GM12878 (cell line): ENCODE results near the gene NID1. TPM values are rescaled to one million over a fixed set of nuclear protein-coding genes. Genes with fewer than 3 reads are reported as not detected.

Experiments
- BHLHE40 ChIP-seq, 2 experiments: fragments of 450-650 bp in 1 of 2; IDR thresholded peaks; 2 replicates each; pipeline ENCODE4 v1.6.1; 2011 to 2017; ENCODE audit warnings: low read depth in 2 of 2, borderline replicate concordance in 1 of 2, improper control_type of control experiment in 1 of 2, low read length in 1 of 2, mild to moderate bottlenecking in 1 of 2
- CBX3 ChIP-seq: fragments of 200-600 bp; sonication (generic); IDR thresholded peaks from 2 replicates; pipeline ENCODE4 v1.6.1; 2016; ENCODE audit warnings: low read depth, borderline replicate concordance
- CHD1 ChIP-seq: IDR thresholded peaks from 2 replicates; pipeline ENCODE4 v1.6.1; 2012; ENCODE audit warnings: low read depth, low read length, improper control_type of control experiment
- JUND ChIP-seq: IDR thresholded peaks from 2 replicates; pipeline ENCODE4 v1.6.1; 2012; ENCODE audit warnings: low read depth, mild to moderate bottlenecking, low read length, improper control_type of control experiment, moderate library complexity
- LARP7 ChIP-seq: fragments of 450-650 bp; IDR thresholded peaks from 2 replicates; pipeline ENCODE4 v1.6.1; 2017; ENCODE audit warnings: mild to moderate bottlenecking
- MXI1 ChIP-seq: fragments of 150-350 bp; IDR thresholded peaks from 2 replicates; pipeline ENCODE4 v1.6.1; 2011; ENCODE audit warnings: low read depth, mild to moderate bottlenecking, inconsistent platforms, low read length, improper control_type of control experiment
- MYC ChIP-seq: IDR thresholded peaks from 2 replicates; pipeline ENCODE4 v1.6.1; 2011; ENCODE audit warnings: mild to moderate bottlenecking, low read length, moderate library complexity, inconsistent platforms; ENCODE audit not compliant: insufficient read depth, insufficient replicate concordance, insufficient read length, severe bottlenecking
- PAX5 ChIP-seq: IDR thresholded peaks from 2 replicates; pipeline ENCODE4 v1.6.1; 2011; ENCODE audit warnings: low read depth, low read length, borderline replicate concordance
- POLR2AphosphoS2 ChIP-seq: IDR thresholded peaks from 2 replicates; pipeline ENCODE4 v1.6.1; 2011; ENCODE audit warnings: low read depth, mild to moderate bottlenecking, low read length, improper control_type of control experiment, moderate library complexity
- RAD21 ChIP-seq: IDR thresholded peaks from 2 replicates; pipeline ENCODE4 v1.6.1; 2011; ENCODE audit warnings: mild to moderate bottlenecking, low read depth, low read length, moderate library complexity; ENCODE audit not compliant: insufficient read depth
- SMAD1 ChIP-seq: fragments of 450-650 bp; IDR thresholded peaks from 2 replicates; pipeline ENCODE4 v1.6.1; 2018; ENCODE audit warnings: mild to moderate bottlenecking, low read depth; ENCODE audit not compliant: partially characterized antibody
- SMC3 ChIP-seq: IDR thresholded peaks from 2 replicates; pipeline ENCODE4 v1.6.1; 2011; ENCODE audit warnings: low read length, improper control_type of control experiment, borderline replicate concordance
- TCF7 ChIP-seq: IDR thresholded peaks from 2 replicates; pipeline ENCODE4 v1.6.1; 2014; ENCODE audit warnings: antibody characterized with exemption, borderline replicate concordance
- polyA plus RNA-seq, 11 experiments: library from polyadenylated mRNA; depleted of rRNA in 4 of 11; unstranded in 6 of 11; stranded (reverse) in 5 of 11; fragments of >200 nt; fragmentation: Nextera tagmentation in 4 of 11; fragmentation: Illumina TruSeq in 1 of 11; extraction: Ambion mirVana in 4 of 11; extraction: Trizol in 1 of 11; gene quantifications; 1 replicate in 1 of 11; 2 replicates in 10 of 11; pipeline versions ENCODE4 v1.2.1 to v1.2.3, GENCODE V29; 2011 to 2016; ENCODE audit warnings: inconsistent platforms in 2 of 11, missing spikeins in 2 of 11, low read depth in 1 of 11
- total RNA-seq, 4 experiments: library from RNA; depleted of rRNA in 3 of 4; stranded (reverse); fragments of >200 nt in 3 of 4; fragmentation: Illumina TruSeq in 1 of 4; extraction: Trizol in 1 of 4; gene quantifications; 2 replicates each; pipeline versions ENCODE4 v1.2.1 to v1.2.3, GENCODE V29; 2013 to 2021
- TF ChIP-seq, protein P1 (sequence below): IDR thresholded peaks from 2 replicates; pipeline ENCODE4 v1.6.1; 2011; ENCODE audit warnings: low read depth, low read length, improper control_type of control experiment, borderline replicate concordance
- TF ChIP-seq, protein P2 (sequence below): fragments of 450-650 bp; IDR thresholded peaks from 2 replicates; pipeline ENCODE4 v1.6.1; 2017; ENCODE audit warnings: antibody characterized with exemption, mild to moderate bottlenecking, moderate library complexity
- TF ChIP-seq, protein P3 (sequence below): fragments of 450-650 bp; formaldehyde crosslinking; IDR thresholded peaks from 2 replicates; pipeline ENCODE4 v1.5.0; 2022; ENCODE audit warnings: mild to moderate bottlenecking, missing genetic modification characterization

NID1 gene
- total and polyA plus RNA-seq, 10 of the 15 experiments (the other 5 are each of a cell fraction or from before 2014, with no cell fraction given) = 4.2 to 25.7 (median 11.3) TPM

DNA sequence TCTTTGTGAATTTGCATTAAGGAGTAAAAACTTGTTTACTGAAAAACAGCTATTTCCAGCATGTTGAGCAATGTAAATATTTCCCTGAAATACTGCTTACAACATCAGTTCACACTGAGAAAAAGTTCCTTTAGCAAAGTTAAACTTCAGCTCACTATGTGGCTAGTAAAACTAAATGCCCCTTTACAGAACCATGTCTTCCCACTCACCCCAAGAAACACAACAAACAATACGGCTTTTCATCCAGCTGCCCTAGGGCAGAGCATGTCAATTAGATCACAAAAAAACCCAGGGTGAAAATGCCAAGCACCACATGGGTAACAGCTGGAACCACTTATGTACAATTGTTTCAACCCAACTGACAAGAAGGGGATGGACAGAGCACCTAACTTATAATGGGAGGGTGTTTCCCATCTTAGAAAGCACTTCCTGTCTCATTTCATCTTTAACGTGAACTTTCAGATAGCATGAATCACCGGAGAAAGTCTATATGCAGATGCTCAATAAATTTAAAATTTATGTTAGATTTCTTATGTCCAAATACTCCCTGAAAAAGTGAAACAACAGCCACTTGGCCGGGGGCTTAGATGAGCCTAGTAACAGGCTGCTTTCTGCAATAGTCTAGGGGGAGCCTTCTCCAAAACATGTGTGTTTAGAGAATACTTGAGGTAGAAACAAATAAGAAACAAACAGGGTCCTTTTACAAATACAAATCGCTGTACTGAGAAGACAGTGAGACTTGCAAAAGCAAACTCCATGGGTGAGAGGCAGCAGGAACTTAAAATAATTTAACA lies 6.6 kb downstream of the NID1 start (continued):
- TF ChIP-seq MXI1 = peak; percentile 43; the same call in 1 of the 2 replicates
- TF ChIP-seq CBX3 = no peak
- TF ChIP-seq MYC = no peak
- TF ChIP-seq JUND = no peak
- TF ChIP-seq BHLHE40 (IDR thresholded peaks at IDR 0.05; ENCODE audit: borderline replicate concordance in 1 of 2, low read depth in 2 of 2, low read length in 1 of 2) = no peak
- TF ChIP-seq LARP7 = no peak
- TF ChIP-seq RAD21 = no peak
- no peak for TF ChIP-seq SMAD1
- TF ChIP-seq CHD1 = no peak
- no peak for TF ChIP-seq SMC3
- TF ChIP-seq, protein P1, sequence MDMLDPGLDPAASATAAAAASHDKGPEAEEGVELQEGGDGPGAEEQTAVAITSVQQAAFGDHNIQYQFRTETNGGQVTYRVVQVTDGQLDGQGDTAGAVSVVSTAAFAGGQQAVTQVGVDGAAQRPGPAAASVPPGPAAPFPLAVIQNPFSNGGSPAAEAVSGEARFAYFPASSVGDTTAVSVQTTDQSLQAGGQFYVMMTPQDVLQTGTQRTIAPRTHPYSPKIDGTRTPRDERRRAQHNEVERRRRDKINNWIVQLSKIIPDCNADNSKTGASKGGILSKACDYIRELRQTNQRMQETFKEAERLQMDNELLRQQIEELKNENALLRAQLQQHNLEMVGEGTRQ = no peak
- no peak for TF ChIP-seq PAX5
- TF ChIP-seq POLR2AphosphoS2 = no peak
- TF ChIP-seq, protein P2, sequence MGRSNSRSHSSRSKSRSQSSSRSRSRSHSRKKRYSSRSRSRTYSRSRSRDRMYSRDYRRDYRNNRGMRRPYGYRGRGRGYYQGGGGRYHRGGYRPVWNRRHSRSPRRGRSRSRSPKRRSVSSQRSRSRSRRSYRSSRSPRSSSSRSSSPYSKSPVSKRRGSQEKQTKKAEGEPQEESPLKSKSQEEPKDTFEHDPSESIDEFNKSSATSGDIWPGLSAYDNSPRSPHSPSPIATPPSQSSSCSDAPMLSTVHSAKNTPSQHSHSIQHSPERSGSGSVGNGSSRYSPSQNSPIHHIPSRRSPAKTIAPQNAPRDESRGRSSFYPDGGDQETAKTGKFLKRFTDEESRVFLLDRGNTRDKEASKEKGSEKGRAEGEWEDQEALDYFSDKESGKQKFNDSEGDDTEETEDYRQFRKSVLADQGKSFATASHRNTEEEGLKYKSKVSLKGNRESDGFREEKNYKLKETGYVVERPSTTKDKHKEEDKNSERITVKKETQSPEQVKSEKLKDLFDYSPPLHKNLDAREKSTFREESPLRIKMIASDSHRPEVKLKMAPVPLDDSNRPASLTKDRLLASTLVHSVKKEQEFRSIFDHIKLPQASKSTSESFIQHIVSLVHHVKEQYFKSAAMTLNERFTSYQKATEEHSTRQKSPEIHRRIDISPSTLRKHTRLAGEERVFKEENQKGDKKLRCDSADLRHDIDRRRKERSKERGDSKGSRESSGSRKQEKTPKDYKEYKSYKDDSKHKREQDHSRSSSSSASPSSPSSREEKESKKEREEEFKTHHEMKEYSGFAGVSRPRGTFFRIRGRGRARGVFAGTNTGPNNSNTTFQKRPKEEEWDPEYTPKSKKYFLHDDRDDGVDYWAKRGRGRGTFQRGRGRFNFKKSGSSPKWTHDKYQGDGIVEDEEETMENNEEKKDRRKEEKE = no peak
- TF ChIP-seq, protein P3, sequence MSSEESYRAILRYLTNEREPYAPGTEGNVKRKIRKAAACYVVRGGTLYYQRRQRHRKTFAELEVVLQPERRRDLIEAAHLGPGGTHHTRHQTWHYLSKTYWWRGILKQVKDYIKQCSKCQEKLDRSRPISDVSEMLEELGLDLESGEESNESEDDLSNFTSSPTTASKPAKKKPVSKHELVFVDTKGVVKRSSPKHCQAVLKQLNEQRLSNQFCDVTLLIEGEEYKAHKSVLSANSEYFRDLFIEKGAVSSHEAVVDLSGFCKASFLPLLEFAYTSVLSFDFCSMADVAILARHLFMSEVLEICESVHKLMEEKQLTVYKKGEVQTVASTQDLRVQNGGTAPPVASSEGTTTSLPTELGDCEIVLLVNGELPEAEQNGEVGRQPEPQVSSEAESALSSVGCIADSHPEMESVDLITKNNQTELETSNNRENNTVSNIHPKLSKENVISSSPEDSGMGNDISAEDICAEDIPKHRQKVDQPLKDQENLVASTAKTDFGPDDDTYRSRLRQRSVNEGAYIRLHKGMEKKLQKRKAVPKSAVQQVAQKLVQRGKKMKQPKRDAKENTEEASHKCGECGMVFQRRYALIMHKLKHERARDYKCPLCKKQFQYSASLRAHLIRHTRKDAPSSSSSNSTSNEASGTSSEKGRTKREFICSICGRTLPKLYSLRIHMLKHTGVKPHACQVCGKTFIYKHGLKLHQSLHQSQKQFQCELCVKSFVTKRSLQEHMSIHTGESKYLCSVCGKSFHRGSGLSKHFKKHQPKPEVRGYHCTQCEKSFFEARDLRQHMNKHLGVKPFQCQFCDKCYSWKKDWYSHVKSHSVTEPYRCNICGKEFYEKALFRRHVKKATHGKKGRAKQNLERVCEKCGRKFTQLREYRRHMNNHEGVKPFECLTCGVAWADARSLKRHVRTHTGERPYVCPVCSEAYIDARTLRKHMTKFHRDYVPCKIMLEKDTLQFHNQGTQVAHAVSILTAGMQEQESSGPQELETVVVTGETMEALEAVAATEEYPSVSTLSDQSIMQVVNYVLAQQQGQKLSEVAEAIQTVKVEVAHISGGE = no peak
- no peak for TF ChIP-seq TCF7
